SJSA1 (cell line): Measurements from ENCODE around the gene SLC16A4. TPM values are rescaled to one million over a fixed set of nuclear protein-coding genes. Genes with fewer than 3 reads are reported as not detected.
A peak's percentile ranks its signal among the peaks of the same experiment; 100 is the strongest.
"Not testable (repeated sequence)": the region's sequence is repeated elsewhere in the genome, so short reads cannot be mapped to it uniquely, and the experiment has no call there.

Experiments
- DNase-seq, 2 experiments: peaks; one replicate each; pipeline ENCODE4 v3.0.0-alpha.2; 2015 to 2020; ENCODE audit warnings: low spot score in 2 of 2, low read depth in 1 of 2
- H3K27ac ChIP-seq: fragments of 250-450 bp; sonication (Bioruptor Pico); 2 replicates; pipeline ENCODE4 v1.5.1; 2020; ENCODE audit warnings: mild to moderate bottlenecking, moderate library complexity
- H3K27me3 ChIP-seq: fragments of 250-450 bp; sonication (Bioruptor Pico); replicated peaks from 2 replicates; pipeline ENCODE4 v1.5.1; 2020; ENCODE audit warnings: mild to moderate bottlenecking, moderate library complexity
- H3K36me3 ChIP-seq: fragments of 250-450 bp; sonication (Bioruptor Pico); 2 replicates; pipeline ENCODE4 v1.5.1; 2020; ENCODE audit warnings: mild to moderate bottlenecking
- H3K4me1 ChIP-seq: fragments of 250-450 bp; sonication (Bioruptor Pico); replicated peaks from 2 replicates; pipeline ENCODE4 v1.6.1; 2021; ENCODE audit warnings: mild to moderate bottlenecking
- H3K4me3 ChIP-seq: fragments of 250-450 bp; sonication (Bioruptor Pico); 2 replicates; pipeline ENCODE4 v1.5.1; 2020; ENCODE audit warnings: mild to moderate bottlenecking
- H3K9me3 ChIP-seq: fragments of 250-450 bp; sonication (Bioruptor Pico); replicated peaks from 2 replicates; pipeline ENCODE4 v1.5.1; 2020; ENCODE audit warnings: mild to moderate bottlenecking
- total RNA-seq: library from RNA; depleted of rRNA; stranded (reverse); fragments of >200 nt; shearing (Covaris generic); gene quantifications from 2 replicates; pipeline ENCODE4 v1.2.3, GENCODE V29; 2014; rRNA removed

Gene SLC16A4
- 7.0 and 17.4 TPM in 2 replicates for total RNA-seq

- no peaks in the 10 kb centered on the region for H3K27me3 ChIP-seq
- peaks cover 59% of the 10 kb centered on the region for H3K4me1 ChIP-seq
- DNase-seq: peak; percentile 71 to 90
- H3K36me3 ChIP-seq: no peaks in the 10 kb centered on the region; the same call in 1 of the 2 replicates
- no peaks in the 10 kb centered on the region for H3K9me3 ChIP-seq
- H3K27ac ChIP-seq: peak within 1 kb of the TSS; percentile 70
- peak within 1 kb of the TSS; percentile 19 for H3K4me3 ChIP-seq
Measured at GRCh38 chr1:110390692-110391245, at the start of gene SLC16A4. SLC16A4 (minus strand) TSS chr1:110391026; CDS start chr1:110389323, 1,703 bp downstream.

GRCh38 chr1:110439873-110440272 lies 49.0 kb upstream of the SLC16A4 start:
- H3K27ac ChIP-seq, H3K9me3 ChIP-seq, H3K4me3 ChIP-seq, H3K27me3 ChIP-seq, DNase-seq, H3K4me1 ChIP-seq, H3K36me3 ChIP-seq: not testable (repeated sequence)

- no peaks in the 10 kb centered on the region for H3K9me3 ChIP-seq
- no peak for DNase-seq
- H3K4me3 ChIP-seq: no peak overlapping the region
- no peaks in the 10 kb centered on the region for H3K36me3 ChIP-seq
- no peaks in the 10 kb centered on the region for H3K4me1 ChIP-seq
- H3K27me3 ChIP-seq: peaks cover 8% of the 10 kb centered on the region
- H3K27ac ChIP-seq: no peak overlapping the region
Measured at GRCh38 chr1:110438893-110439292, 48.1 kb upstream of the SLC16A4 start.

GRCh38 chr1:110437645-110438299 lies 46.9 kb upstream of the SLC16A4 start:
- not testable (repeated sequence) for H3K4me3 ChIP-seq, H3K27ac ChIP-seq, DNase-seq, H3K36me3 ChIP-seq, H3K9me3 ChIP-seq, H3K27me3 ChIP-seq, H3K4me1 ChIP-seq

GRCh38 chr1:110436635-110437034 lies 45.8 kb upstream of the SLC16A4 start:
- no peak overlapping the region for H3K4me3 ChIP-seq
- H3K27ac ChIP-seq: no peak overlapping the region
- no peaks in the 10 kb centered on the region for H3K9me3 ChIP-seq
- DNase-seq: no peak
- peaks cover 14% of the 10 kb centered on the region for H3K27me3 ChIP-seq
- no peaks in the 10 kb centered on the region for H3K4me1 ChIP-seq
- H3K36me3 ChIP-seq: no peaks in the 10 kb centered on the region

- H3K9me3 ChIP-seq: no peaks in the 10 kb centered on the region
- no peak for DNase-seq
- H3K27me3 ChIP-seq: peaks cover 22% of the 10 kb centered on the region
- H3K4me1 ChIP-seq: no peaks in the 10 kb centered on the region
- no peaks in the 10 kb centered on the region for H3K36me3 ChIP-seq
- no peak overlapping the region for H3K4me3 ChIP-seq
- H3K27ac ChIP-seq: no peak overlapping the region
Measured at GRCh38 chr1:110434946-110435345, 44.1 kb upstream of the SLC16A4 start.

- no peaks in the 10 kb centered on the region for H3K36me3 ChIP-seq
- H3K27me3 ChIP-seq: peaks cover 30% of the 10 kb centered on the region
- H3K4me1 ChIP-seq: no peaks in the 10 kb centered on the region
- no peaks in the 10 kb centered on the region for H3K9me3 ChIP-seq
- no peak for DNase-seq
- no peak overlapping the region for H3K27ac ChIP-seq
- H3K4me3 ChIP-seq: no peak overlapping the region
Measured at GRCh38 chr1:110433803-110434202, 43.0 kb upstream of the SLC16A4 start.

GRCh38 chr1:110433213-110433612 lies 42.4 kb upstream of the SLC16A4 start:
- Histone ChIP-seq H3K4me3 (no peak overlapping the region), H3K27ac (no peak overlapping the region), H3K9me3 (no peaks in the 10 kb centered on the region), H3K4me1 (no peaks in the 10 kb centered on the region), H3K36me3 (no peaks in the 10 kb centered on the region), H3K27me3 (peaks cover 28% of the 10 kb centered on the region)
- DNase-seq: no peak

- H3K4me1 ChIP-seq: no peaks in the 10 kb centered on the region
- no peaks in the 10 kb centered on the region for H3K36me3 ChIP-seq
- DNase-seq: no peak
- no peak overlapping the region for H3K27ac ChIP-seq
- H3K9me3 ChIP-seq: no peaks in the 10 kb centered on the region
- peaks cover 36% of the 10 kb centered on the region for H3K27me3 ChIP-seq
- no peak overlapping the region for H3K4me3 ChIP-seq
Measured at GRCh38 chr1:110430901-110431300, 40.1 kb upstream of the SLC16A4 start.

GRCh38 chr1:110430366-110430765 lies 39.5 kb upstream of the SLC16A4 start:
- no peak overlapping the region for H3K4me3 ChIP-seq
- no peaks in the 10 kb centered on the region for H3K36me3 ChIP-seq
- no peak for DNase-seq
- H3K27me3 ChIP-seq: peaks cover 32% of the 10 kb centered on the region
- no peaks in the 10 kb centered on the region for H3K9me3 ChIP-seq
- H3K27ac ChIP-seq: no peak overlapping the region
- no peaks in the 10 kb centered on the region for H3K4me1 ChIP-seq

- Histone ChIP-seq H3K36me3 (no peaks in the 10 kb centered on the region), H3K4me1 (no peaks in the 10 kb centered on the region), H3K27ac (no peak overlapping the region), H3K27me3 (peaks cover 35% of the 10 kb centered on the region), H3K9me3 (0 out of 2 replicates have a peak, but pooled peaks cover under 1% of the 10 kb centered on the region), H3K4me3 (no peak overlapping the region)
- DNase-seq: no peak
Measured at GRCh38 chr1:110428946-110429345, 38.1 kb upstream of the SLC16A4 start.

GRCh38 chr1:110426854-110427253 lies 36.0 kb upstream of the SLC16A4 start:
- DNase-seq: no peak
- no peak overlapping the region for H3K27ac ChIP-seq
- peaks cover 35% of the 10 kb centered on the region for H3K27me3 ChIP-seq
- no peaks in the 10 kb centered on the region for H3K36me3 ChIP-seq
- H3K9me3 ChIP-seq: 0 out of 2 replicates have a peak, but pooled peaks cover 3% of the 10 kb centered on the region
- H3K4me3 ChIP-seq: no peak overlapping the region
- H3K4me1 ChIP-seq: no peaks in the 10 kb centered on the region

- H3K27me3 ChIP-seq: peaks cover 31% of the 10 kb centered on the region
- H3K9me3 ChIP-seq: 0 out of 2 replicates have a peak, but pooled peaks cover 3% of the 10 kb centered on the region
- H3K36me3 ChIP-seq: no peaks in the 10 kb centered on the region
- H3K27ac ChIP-seq: no peak overlapping the region
- H3K4me1 ChIP-seq: no peaks in the 10 kb centered on the region
- no peak overlapping the region for H3K4me3 ChIP-seq
- no peak for DNase-seq
Measured at GRCh38 chr1:110425612-110426152, 34.9 kb upstream of the SLC16A4 start.
